HL-60/S4 treated with retinoic acid at 250 ng/mL for 4 days and 3 days (cell line): ENCODE data around the gene MRPS7.
"Not testable (repeated sequence)": the region's sequence is repeated elsewhere in the genome, so short reads cannot be mapped to it uniquely, and the experiment has no call there.

Experiments
- in situ Hi-C: fragments of 300-500 bp; cut with MboI; formaldehyde crosslinking; loops from 2 replicates; pipeline ENCODE4 v1.7.0; 2022; ENCODE audit warnings: low sequenced_read_pairs

The MRPS7 gene

DNA sequence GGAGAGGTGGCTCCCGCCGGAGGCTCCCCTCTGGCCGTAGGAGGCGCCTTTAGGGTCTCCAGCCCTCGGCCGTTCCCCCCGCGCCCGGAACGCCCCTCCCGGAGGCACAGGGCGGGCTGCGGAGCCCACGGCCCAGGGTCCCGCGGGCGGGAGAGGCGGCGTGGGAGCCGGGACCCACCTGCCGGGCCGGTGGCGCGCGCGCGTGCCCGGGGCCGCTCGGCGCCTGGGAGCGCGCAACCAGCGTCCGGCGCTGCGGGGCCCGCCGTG is 9.2 kb downstream of the MRPS7 start, which contains the start of gene MIF4GD:
Gene MIF4GD, minus strand, starts transcription at position 266 of the 267 bp plus-strand sequence. CDS start 1,036 bp downstream, outside the sequence.
- in situ Hi-C loops = no loop called here

DNA sequence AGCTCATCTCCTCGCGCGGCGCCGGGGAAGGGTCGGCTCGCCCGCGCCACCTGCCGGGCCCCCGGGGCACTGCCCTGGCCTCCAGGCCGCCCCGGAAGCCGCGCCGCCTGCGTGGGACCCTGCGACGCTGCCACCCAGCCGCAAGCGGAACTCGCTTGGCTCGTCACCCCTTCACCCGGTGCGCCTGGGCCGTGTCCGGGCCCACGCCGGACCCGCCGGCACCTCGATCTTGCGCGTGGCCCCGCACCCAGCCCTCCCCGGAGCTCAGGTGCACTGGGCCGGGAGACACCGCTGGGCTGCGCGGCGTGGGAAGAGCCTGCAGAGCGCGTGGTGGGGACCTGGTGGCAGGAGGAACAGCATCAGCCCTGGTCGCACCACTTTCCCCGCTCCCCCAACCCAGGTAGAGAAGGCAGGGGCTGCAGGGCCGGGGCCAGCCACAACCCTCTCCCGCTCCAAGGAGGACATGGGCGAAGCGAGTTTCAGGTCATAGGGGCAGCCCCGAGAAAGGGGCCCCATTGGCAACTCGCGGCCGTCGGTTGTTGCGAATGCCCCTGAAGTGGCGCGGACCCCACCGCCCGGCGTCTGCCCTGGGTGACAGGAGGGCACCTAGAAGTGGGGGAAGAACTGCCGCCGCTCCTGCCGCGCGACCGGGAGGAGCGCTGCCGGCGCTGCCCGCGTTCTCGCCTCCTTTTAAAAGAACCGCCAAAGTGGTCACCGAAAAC is 9.7 kb downstream of the MRPS7 start:
- in situ Hi-C loops = no loop called here

DNA sequence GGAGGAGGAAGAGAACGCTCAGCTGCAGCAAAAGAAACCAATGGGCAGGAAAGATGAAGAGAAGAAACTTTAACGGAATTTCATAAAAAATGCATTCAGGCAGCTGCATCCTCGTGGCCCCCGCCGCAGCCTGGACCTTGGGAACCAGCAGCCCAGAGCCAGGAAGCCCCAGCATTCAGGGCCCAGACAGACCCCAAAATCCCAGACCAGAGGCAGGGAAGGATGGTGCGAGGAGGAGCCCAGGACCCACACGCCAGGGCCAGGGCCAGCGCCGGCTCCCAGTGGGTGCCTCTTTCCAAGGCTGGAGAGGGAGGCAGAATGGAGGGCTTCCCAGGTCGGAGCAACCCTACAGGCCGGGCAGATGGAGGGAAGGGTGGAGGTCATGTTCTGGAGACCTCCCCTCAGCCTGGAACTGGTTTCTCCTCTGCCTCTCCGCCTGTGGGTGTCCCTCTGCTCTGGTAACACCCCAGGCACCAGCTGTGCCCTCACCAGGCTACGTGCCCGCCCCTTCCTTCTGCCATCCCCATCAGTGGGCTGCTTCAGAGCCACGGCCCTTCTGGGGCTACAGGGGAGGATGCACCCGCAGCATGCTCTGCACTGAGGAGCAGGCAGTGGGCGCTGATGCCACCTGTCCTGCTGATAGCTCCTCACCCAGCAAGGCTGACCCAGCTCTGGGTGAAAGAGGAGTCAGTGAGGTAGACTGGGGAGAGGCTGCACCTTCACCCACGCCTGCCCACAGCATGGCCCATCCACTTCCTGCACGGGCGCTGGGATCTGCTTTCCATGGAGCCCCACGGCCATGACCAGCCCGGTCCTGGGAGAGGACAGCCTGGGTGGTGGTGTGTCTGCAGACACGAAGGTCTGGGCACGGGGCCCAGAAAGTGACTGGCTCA is 10.5 kb downstream of the MRPS7 start:
- in situ Hi-C loops = no loop called here

DNA sequence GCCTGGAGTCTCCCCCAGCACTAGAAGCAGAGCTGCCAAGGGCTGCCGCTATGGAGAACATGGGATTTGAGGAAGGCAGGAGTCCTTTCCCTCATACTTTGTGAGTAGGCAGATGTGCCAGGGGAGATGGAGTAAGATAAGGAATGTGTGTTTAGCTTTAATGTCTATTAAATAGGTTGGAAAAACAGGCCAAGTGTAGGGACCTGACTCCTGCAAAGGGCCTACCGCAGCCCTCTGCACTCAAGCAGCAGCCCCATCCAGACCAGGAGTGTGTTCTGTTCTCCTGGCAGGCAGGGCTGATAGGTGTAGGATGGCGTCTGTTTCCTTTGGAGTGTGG is 11.1 kb downstream of the MRPS7 start:
- in situ Hi-C loops = no loop called here

DNA sequence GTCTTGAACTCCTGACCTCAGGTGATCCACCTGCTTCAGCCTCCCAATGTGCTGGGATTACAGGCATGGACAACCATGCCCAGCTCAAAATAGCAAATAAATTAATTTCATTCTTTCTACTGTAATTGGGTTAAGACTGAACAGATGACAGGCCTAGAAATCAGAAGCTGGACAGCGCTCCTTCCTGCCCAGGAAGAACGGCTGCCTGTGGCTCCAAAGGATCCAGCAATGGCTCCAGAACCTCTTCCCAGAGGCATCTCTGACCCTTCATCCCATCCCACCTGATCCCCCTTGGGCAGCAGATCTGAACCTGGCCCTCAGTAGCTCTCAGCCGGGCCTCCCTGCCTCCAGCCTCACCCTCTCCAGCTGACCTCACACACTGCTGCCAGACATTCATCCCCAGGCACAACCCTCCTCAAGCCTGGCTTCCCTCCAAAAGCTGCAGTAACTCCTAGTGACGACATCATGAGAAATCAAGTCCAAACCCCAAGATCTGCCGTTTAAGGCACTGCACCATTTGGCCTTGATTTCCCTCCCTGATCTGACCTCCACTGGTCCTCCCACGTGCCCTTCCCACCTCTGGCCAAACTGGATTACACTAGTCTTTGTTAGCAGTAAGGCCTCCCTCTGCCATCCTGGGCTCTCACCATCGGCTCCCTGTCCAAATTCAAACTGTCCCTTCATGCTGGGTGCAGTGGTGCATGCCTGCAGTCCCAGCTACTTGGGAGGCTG is 12.5 kb downstream of the MRPS7 start:
- in situ Hi-C loops = no loop called here

DNA sequence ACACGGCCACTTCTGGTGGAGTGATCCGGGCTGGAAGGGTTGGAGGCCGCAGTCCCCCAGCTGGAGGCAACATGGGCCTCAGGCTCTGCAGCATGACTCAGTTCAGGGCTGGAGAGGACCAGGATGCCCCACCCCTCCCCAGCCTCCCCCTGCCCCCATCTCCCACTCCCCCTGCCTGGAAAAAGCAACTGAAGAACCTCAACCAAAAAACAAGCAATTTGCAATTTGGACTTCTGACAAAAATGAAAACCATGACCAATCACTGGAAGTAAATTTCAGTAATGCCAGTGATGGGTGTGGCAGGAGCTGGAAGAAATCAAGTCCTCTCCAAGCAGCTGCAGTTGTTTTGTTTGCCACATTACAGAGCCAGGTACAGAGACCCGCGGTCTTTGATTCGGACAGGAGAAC is 16.0 kb downstream of the MRPS7 start:
- in situ Hi-C loops = no loop called here

DNA sequence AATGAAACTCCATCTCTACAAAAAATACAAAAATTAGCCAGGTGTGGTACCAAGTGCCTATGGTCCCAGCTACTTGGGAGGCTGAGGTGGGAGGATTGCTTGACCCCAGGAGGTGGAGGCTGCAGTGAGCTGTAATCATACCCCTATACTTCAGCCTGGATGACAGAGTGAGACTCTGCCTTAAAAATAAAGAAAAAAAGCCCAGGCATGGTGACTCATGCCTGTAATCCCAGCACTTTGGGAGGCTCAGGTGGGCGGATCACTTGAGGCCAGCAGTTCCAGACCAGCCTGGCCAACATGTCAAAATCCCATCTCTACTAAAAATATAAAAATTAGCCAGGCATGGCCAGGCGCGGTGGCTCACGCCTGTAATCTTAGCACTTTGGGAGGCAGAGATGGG is 18.5 kb downstream of the MRPS7 start:
- in situ Hi-C loops = not testable (repeated sequence)

DNA sequence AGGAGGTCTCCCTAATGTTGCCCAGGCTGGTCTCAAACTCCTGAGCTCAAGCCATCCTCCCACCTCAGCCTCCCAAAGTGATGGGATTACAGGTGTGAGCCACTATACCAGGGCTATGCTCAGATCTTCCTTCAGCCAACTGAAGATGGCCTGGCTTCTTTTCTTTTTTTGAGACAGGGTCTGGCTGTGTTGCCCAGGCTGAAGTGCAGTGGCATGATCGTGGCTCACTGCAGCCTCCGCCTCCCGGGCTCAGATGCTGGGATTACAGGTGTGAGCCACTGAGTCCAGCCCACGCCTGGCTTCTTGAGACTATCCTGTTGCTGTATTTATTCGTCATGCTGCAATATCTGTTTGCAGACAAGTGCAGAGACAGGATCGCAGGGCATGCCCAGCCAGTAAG is 23.4 kb downstream of the MRPS7 start:
- in situ Hi-C loops = no loop called here

DNA sequence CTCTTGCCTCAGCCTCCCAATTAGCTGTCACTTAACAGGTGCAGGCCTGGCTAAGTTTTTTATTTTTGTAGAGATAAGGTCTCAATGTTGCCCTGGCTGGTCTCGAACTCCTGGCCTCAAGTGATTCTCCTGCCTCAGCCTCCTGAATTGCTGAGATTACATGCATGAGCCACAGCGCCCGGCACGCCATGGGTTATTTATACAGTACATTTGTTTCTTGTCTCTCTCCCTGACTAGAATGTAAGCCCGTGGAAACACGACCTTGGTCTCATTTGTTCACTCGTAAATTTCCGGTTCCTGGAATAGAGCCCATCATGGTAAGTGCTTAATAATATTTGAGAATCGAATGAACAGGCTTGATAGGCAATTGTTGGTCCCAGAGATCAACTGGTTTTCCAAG is 25.5 kb downstream of the MRPS7 start:
- in situ Hi-C loops = no loop called here

DNA sequence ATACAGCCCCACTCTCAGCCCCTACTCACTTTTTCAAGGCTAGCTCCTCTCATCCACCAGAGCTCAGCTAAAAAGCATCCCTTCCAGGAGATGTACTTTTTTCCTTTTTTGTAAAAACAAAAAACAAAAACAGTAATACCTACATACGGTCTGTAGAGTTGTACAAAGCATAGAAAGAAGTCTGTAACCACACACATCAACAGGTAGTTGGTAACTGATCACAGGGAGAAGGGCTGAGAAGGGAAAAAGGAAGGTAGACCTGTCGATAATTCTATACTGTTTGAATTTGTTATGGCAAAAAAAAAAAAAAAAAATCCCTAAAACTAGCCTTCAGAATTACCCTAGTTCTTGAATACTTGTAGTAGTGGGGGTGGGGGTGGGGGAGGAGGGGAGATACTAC is 26.7 kb downstream of the MRPS7 start:
- in situ Hi-C loops = no loop called here

DNA sequence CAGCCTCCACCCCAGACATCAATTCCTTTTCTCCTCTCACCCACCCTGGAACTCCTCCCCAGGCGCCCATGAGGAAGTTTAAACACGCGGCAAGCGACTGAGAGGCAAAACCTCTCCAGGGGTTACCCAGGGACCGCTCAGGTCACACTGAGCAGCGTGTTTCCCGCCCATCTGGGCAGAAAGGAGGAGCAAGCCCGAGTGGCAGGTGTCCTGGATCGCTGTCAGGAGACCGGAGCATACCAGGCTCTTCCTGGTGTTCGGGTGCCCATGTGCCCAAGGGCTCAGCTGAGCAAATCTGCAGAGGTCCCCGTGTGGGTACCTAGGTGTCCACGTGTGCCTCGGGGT is 27.1 kb downstream of the MRPS7 start:
- in situ Hi-C loops = no loop called here

DNA sequence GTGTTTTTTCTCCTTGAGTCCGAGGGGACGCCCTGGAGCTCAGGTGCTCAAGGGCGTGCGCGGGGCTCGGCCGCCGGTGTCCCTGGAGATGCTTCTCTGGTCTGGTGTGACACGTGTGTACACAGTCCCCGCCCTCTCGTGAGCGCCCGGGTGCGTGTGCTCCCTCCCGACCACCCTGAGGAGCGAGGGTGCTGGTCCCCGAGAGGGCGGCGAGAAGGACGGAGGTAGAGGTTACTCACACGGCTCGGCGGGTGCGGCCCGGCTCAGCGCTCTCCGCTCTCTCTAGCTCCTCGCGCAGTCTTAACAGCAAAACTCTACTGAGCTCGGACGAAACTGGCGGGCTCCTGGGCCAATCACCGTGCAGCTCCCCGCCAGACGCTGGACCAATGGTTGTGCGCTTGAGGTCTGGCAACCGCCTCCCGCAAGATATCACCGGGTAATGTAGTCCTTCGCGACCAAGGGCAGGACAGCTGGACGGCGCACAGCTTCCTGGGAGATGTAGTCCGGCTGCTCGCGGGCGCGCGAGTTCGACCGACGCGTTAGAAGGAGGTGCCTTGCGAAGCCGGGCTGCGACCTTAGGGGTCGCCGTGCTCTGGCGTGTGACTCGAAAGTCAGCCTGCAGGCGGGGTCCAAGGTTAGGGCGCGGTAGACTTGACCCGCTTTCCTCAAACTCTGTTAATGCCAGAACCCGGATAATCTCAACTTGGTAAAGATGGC is 27.6 kb downstream of the MRPS7 start, which contains the start of gene SLC25A19:
Gene SLC25A19, minus strand, starts transcription at position 319 of the 717 bp plus-strand sequence. CDS start 2,669 bp downstream, outside the sequence.
- in situ Hi-C loops = no loop called here

DNA sequence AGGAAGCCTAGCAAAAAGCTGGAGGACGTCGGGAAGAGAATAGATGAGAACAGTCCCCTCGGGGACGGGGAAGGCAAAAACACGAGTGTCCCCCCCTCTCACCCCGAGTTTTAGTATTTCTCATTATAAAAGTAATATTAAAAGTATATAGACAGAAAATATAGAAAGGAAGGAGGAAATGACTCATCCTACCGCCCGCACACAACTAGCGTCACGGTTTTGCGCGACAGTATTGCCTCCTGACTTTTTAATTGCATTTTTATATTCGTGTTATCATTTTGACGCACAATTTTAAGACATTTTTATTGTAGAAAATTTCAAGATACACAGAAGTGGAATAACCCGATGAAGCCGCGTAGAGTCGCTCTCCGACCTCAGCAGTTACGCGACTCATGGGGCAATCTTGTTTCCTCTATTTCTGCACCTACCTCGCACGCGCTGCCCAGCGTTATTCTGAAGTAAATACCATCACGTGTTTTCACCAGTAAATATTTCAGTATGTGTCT is 28.2 kb downstream of the MRPS7 start:
- in situ Hi-C loops = no loop called here

DNA sequence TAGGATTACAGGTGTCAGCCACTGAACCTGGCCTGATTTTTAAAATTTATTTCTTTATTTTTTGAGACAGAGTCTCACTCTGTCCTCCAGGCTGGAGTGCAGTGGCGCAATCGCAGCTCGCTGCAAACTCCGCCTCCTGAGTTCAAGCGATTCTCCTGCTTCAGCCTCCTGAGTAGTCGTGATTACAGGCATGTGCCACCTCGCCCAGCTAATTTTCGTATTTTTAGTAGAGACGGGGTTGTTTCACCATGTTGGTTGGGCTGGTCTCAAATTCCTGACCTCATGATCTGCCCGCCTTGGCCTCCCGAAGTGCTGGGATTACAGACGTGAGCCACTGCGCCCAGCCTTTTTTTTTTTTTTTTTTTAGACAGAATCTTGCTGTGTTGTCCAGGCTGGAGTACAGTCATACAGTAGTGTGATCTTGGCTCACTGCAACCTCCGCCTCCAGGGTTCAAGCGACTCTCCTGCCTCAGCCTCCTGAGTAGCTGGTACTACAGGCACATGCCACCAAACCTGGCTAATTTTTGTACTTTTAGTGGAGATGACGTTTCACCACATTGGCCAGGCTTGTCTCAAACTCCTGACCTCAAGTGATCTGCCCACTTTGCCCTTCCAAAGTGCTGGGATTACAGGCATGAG is 31.2 kb downstream of the MRPS7 start:
- in situ Hi-C loops = not testable (repeated sequence)

DNA sequence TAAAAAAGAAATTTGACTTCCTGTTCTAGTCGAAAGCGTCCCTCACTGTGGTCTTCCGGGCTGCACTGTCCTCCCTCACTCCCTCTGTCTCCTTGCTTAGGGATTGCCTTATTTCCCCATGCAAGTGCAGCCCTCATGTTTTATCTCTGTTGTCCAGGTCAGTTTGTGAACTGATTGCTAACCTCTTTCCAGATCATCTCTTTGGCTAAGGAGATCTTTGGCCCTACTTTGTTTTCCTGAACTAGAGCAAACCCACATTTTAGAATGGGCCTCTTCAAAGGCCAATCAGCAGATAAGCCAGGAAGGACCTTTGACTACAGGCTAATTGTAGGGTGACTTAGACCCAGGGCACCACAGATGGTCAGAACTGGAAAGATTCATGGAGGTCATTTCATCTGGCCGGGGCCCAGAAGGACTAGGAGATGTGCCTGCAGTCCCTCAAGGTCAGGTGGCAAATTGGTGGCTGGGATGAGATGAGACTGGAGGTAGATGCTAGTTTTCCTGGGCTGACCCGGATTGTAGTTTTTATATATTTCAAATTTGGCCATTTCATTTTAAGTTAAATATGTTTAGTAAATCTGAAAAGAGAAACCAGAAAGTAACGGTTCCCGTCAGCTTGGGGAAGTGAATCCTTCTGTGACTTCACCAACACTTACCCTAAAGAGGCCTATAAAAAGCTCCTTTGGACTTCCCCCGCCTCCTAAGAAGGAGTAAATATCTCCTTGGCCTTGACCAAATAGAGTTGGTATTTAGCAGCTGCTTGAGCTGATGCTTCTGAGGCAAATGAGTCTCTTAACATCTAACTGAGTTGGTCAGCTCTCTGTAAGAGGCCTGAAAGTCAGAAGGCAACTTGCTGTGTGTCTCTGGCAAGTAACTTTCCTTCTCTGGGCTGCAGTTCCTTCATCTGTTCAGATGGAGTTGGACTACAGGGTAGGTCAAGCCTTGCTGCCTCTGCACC is 33.8 kb downstream of the MRPS7 start:
- in situ Hi-C loops = no loop called here

DNA sequence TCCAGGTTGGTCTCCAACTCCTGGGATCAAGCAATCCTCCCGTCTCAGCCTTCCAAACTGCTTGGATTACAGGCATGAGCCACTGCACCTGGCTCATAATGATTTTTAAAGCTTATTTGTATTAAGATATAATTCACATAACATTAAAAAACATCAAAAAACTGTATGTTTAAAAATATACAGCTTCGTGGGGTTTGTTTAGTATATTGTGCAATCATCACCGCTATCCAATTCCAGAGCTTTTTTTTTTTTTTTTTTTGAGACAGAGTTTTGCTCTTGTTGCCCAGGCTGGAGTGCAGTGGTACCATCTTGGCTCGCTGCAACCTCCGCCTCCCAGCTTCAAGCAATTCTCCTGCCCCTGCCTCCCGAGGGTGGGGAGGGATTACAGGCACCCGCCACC is 38.6 kb downstream of the MRPS7 start:
- in situ Hi-C loops = no loop called here

DNA sequence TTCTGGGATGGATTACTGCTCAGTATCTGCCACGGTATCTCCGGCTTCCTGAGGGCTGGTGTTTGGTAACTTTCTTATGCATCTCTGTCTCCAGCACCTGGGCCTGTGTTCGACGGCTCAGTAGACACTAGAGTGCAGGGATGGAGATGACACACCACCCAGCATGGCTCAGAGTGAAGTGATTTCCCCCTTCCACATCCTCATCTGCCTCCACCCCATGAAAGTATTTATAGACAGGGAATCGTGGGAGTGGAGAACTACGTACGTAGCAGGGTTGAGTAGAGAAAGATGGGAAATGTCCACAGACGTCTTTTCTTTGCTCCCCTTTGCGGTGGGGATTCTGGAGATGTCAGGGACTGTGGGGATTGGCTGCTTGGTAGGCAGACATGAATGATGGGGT is 39.4 kb downstream of the MRPS7 start:
- in situ Hi-C loops = no loop called here

DNA sequence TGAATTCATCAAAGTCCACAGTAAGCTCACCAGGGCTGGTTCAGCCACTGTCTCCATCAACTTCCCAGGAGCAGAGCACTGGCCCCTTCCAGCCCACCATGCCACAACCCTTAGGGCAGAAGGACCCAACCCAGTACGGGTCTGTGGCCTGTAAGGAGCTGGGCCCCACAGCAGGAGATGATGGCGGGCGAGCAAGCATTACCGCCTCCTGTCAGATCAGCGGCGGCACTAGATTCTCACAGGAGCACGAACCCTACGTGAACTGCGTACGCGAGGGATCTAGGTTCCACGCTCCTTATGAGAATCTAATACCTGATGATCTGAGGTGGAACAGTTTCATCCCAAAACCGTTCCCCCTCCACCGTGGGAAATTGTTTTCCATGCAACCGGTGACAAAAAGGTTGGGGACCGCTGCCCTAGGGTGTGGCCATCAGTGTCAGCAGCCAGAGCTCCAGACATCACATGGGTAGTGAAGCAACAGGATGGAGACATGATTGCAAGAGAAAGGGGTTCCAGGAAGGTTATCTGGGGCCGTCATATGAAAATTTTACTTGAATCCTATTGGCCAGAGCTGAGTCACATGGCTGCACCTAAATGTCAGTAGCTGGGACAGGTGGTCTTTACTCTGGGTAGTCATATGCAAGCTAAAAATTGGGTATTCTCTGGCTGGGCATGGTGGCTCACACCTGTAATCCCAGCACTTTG is 40.0 kb downstream of the MRPS7 start:
- in situ Hi-C loops = no loop called here
